Measurements from ENCODE around the gene RNF213.

DNA sequence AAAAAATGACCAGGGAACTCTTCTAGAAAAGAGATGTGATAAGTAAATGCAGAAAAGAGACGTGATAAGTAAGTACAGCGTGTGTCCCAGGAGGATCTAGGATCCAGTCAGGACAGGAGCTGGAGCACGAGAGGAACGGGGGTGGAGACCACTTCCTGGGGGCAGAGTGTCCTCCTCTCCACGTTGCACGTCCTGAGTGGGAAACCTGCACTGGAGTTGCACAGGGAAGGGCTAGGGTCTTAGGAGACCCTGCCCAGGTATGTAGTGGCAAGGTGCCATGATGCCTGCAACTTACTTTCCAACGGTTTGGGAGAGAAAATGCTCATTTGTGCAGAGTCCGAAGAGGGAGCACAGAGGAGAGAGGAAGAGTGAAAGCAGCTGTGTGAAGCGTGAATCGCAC, 55.8 kb downstream of the RNF213 start:
- TF ChIP-seq, protein P1, sequence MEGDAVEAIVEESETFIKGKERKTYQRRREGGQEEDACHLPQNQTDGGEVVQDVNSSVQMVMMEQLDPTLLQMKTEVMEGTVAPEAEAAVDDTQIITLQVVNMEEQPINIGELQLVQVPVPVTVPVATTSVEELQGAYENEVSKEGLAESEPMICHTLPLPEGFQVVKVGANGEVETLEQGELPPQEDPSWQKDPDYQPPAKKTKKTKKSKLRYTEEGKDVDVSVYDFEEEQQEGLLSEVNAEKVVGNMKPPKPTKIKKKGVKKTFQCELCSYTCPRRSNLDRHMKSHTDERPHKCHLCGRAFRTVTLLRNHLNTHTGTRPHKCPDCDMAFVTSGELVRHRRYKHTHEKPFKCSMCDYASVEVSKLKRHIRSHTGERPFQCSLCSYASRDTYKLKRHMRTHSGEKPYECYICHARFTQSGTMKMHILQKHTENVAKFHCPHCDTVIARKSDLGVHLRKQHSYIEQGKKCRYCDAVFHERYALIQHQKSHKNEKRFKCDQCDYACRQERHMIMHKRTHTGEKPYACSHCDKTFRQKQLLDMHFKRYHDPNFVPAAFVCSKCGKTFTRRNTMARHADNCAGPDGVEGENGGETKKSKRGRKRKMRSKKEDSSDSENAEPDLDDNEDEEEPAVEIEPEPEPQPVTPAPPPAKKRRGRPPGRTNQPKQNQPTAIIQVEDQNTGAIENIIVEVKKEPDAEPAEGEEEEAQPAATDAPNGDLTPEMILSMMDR (optimal IDR thresholded peaks at IDR 0.05 in 1 of 3, IDR thresholded peaks at IDR 0.05 in 1 of 3, conservative IDR thresholded peaks at IDR 0.05 in 1 of 3; ENCODE audit: extremely low read depth in 1 of 3, insufficient read depth in 2 of 3, low read length in 3 of 3), result no peak
- no peak for TF ChIP-seq EZH2 (IDR thresholded peaks at IDR 0.05; ENCODE audit: low read length)

Data from keratinocyte (primary cell).